Measurements from ENCODE around the gene EIPR1.

DNA sequence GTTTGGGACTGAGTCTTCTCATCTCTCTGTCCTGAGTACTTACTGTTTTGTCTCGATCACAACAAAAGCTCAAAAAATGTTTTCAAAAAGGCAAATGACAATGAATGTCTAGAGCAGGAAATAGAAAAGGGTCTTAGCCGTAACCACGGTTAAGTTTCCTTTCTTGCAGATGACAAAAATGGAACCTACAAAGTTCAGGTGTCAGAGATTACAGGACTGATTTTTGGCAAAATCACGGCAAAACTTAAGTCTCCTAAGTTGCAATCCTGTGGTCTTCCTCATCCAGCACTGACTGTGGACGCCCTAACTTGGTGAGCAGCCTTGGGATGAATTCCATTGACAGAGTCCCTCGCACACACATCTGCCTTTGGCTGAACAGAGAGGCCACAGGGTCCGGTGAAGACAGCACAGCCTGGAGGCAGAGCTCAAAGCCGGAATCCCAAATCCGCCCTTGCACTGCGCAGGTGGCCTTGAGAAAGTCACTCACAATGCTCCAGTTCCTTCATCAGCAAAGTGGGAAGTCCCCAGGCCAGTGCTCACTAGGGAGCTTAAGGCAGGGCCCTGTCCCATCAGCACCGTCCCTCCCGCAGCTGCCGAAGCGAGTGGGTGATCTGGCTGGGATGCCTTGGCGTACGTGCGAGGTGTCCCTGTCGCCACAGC is 55.2 kb downstream of the EIPR1 start:
- TF ChIP-seq GATA3 (IDR thresholded peaks at IDR 0.05; ENCODE audit: borderline replicate concordance) (no peak), NFE2L2 (conservative IDR thresholded peaks at IDR 0.05; ENCODE audit: low read length) (no peak)
